ENCODE measurements around the gene KCNT1. TPM values are rescaled to one million over a fixed set of nuclear protein-coding genes. Genes with fewer than 3 reads are reported as not detected.

KCNT1 gene
- total RNA-seq, 1 experiment from 2014 or later = 0.17 TPM

GRCh38 chr9:135657416-135657815 is 44.6 kb upstream of the KCNT1 start:
- ChIA-PET RAD21 (ENCODE audit: low non-redundant PET in 1 of 2, low total read pairs in 2 of 2, uncharacterized antibody in 2 of 2, unreplicated experiment in 2 of 2) (no interaction called here), POLR2A (no interaction called here), CTCF (no interaction called here)
- DNase-seq (ENCODE audit: low read depth, low spot score) (no peak), ATAC-seq (no peak)
- no peak overlapping the region for H3K4me3 ChIP-seq (replicated peaks in 1 of 2; ENCODE audit: low read depth in 1 of 2, low read length in 2 of 2)
- intact Hi-C loops (cut with micrococcal nuclease) = no loop called here
- no peaks in the 10 kb centered on the region for H3K4me1 ChIP-seq (ENCODE audit: control insufficient read depth in 1 of 2, insufficient read depth in 2 of 2, low read length in 2 of 2)
- no peaks in the 10 kb centered on the region for H3K9me2 ChIP-seq (ENCODE audit: insufficient read depth)
- H3K27ac ChIP-seq (ENCODE audit: low read depth, low read length) = no peak overlapping the region
- H3K36me3 ChIP-seq (ENCODE audit: control insufficient read depth in 1 of 2, insufficient read depth in 2 of 2, low read length in 2 of 2) = no peaks in the 10 kb centered on the region
- H4K20me1 ChIP-seq (ENCODE audit: insufficient read depth) = no peaks in the 10 kb centered on the region
- no TSS peak for BruUV-seq (replicated peaks)
- H3K79me2 ChIP-seq (ENCODE audit: insufficient read depth, low read length) = no peaks in the 10 kb centered on the region
- H3K27me3 ChIP-seq (ENCODE audit: insufficient read depth, low read length) = no peaks in the 10 kb centered on the region
- TF ChIP-seq MAX (IDR thresholded peaks at IDR 0.05) = no peak
- TF ChIP-seq ZFX (IDR thresholded peaks at IDR 0.05) = no peak
- TF ChIP-seq SRF (IDR thresholded peaks at IDR 0.05; ENCODE audit: low read depth) = no peak
- TF ChIP-seq FOSL1 (IDR thresholded peaks at IDR 0.05; ENCODE audit: low read depth) = no peak
- H3K9me3 ChIP-seq (ENCODE audit: control insufficient read depth in 1 of 2, insufficient read depth in 1 of 2, low read depth in 1 of 2, low read length in 2 of 2) = no peaks in the 10 kb centered on the region
- H2AFZ ChIP-seq (ENCODE audit: low read depth, low read length, poor library complexity, severe bottlenecking) = no peak overlapping the region
- no peak overlapping the region for H3K4me2 ChIP-seq (ENCODE audit: low read length)
- H3K9ac ChIP-seq (ENCODE audit: low read length) = no peak overlapping the region

- TF ChIP-seq ZNF274 (IDR thresholded peaks at IDR 0.05; ENCODE audit: low read depth, low read length) (no peak), POLR2AphosphoS5 (IDR thresholded peaks at IDR 0.05; ENCODE audit: low read depth, low read length) (no peak), REST (IDR thresholded peaks at IDR 0.05; ENCODE audit: low read depth) (no peak)
Measured at GRCh38 chr9:135659252-135659651, 42.7 kb upstream of the KCNT1 start.

More at GRCh38 chr9:135659252-135659651, 42.7 kb upstream of the KCNT1 start:
- DNase-seq (ENCODE audit: low read depth, low spot score) = no peak
- no peak overlapping the region for H3K4me2 ChIP-seq (ENCODE audit: low read length)
- ChIA-PET RAD21 (ENCODE audit: low non-redundant PET in 1 of 2, low total read pairs in 2 of 2, uncharacterized antibody in 2 of 2, unreplicated experiment in 2 of 2) (no interaction called here), CTCF (no interaction called here), POLR2A (no interaction called here)
- no peaks in the 10 kb centered on the region for H3K9me2 ChIP-seq (ENCODE audit: insufficient read depth)
- H3K36me3 ChIP-seq (ENCODE audit: control insufficient read depth in 1 of 2, insufficient read depth in 2 of 2, low read length in 2 of 2) = no peaks in the 10 kb centered on the region
- H3K27ac ChIP-seq (ENCODE audit: low read depth, low read length) = no peak overlapping the region
- no TSS peak for BruUV-seq (replicated peaks)
- no peaks in the 10 kb centered on the region for H3K9me3 ChIP-seq (ENCODE audit: control insufficient read depth in 1 of 2, insufficient read depth in 1 of 2, low read depth in 1 of 2, low read length in 2 of 2)
- H2AFZ ChIP-seq (ENCODE audit: low read depth, low read length, poor library complexity, severe bottlenecking) = no peak overlapping the region
- ATAC-seq = no peak
- H3K9ac ChIP-seq (ENCODE audit: low read length) = no peak overlapping the region
- no peak overlapping the region for H3K4me3 ChIP-seq (replicated peaks in 1 of 2; ENCODE audit: low read depth in 1 of 2, low read length in 2 of 2)
- no peaks in the 10 kb centered on the region for H3K79me2 ChIP-seq (ENCODE audit: insufficient read depth, low read length)
- no peaks in the 10 kb centered on the region for H4K20me1 ChIP-seq (ENCODE audit: insufficient read depth)
- H3K4me1 ChIP-seq (ENCODE audit: control insufficient read depth in 1 of 2, insufficient read depth in 2 of 2, low read length in 2 of 2) = no peaks in the 10 kb centered on the region
- intact Hi-C loops (cut with micrococcal nuclease) = no loop called here
- no peaks in the 10 kb centered on the region for H3K27me3 ChIP-seq (ENCODE audit: insufficient read depth, low read length)

Data from HCT116 (cell line).